Breast epithelium (tissue), 4 donors: ENCODE results near the gene PLEKHM3. TPM values are rescaled to one million over a fixed set of nuclear protein-coding genes. Genes with fewer than 3 reads are reported as not detected.

Experiments
- DNase-seq, 2 donors: peaks; one replicate each; pipeline ENCODE4 v3.0.0-alpha.2; 2019; ENCODE audit warnings: low spot score in 2 of 2
- H3K27ac ChIP-seq, 2 donors: fragments of 200-600 bp; sonication (generic) in 1 of 2; one replicate each; pipeline ENCODE4 v1.5.1; 2016 to 2019; ENCODE audit warnings: mild to moderate bottlenecking in 1 of 2
- H3K27me3 ChIP-seq, 2 donors: fragments of 200-600 bp; sonication (generic) in 1 of 2; one replicate each; pipeline versions ENCODE4 v1.5.1 to v1.6.0; 2017 to 2019; ENCODE audit warnings: control low read depth in 1 of 2, mild to moderate bottlenecking in 1 of 2
- H3K36me3 ChIP-seq: fragments of 200-600 bp; one replicate; pipeline ENCODE4 v1.5.1; 2019
- H3K4me1 ChIP-seq, 2 donors: fragments of 200-600 bp; sonication (generic); one replicate each; pipeline ENCODE4 v1.5.1; 2016 to 2019; ENCODE audit warnings: control low read depth in 1 of 2
- H3K4me3 ChIP-seq, 3 donors: fragments of 200-600 bp; sonication (generic); 1 replicate in 2 of 3; 2 replicates in 1 of 3; pipeline ENCODE4 v1.5.1; 2016 to 2019; ENCODE audit warnings: mild to moderate bottlenecking in 3 of 3, moderate library complexity in 2 of 3
- H3K9me3 ChIP-seq, 2 donors: fragments of 200-600 bp; sonication (generic) in 1 of 2; one replicate each; pipeline ENCODE4 v1.5.1; 2016 to 2019; ENCODE audit warnings: control low read depth in 1 of 2
- POLR2A ChIP-seq: fragments of 450-650 bp; IDR thresholded peaks from one replicate; pipeline ENCODE4 v1.6.1; 2016; ENCODE audit warnings: antibody characterized with exemption, mild to moderate bottlenecking, moderate library complexity
- POLR2AphosphoS5 ChIP-seq, 3 donors: sonication (generic); formaldehyde crosslinking; IDR thresholded peaks; one replicate each; pipeline ENCODE4 v1.6.1; 2017; ENCODE audit warnings: antibody characterized with exemption in 3 of 3
- intact Hi-C: fragments of 100-400 bp; cut with DNase I; formaldehyde crosslinking; loops from one replicate; pipeline ENCODE4 v1.15.1; 2023; ENCODE audit warnings: low total_unique reads
- total RNA-seq, 3 donors: library from RNA; depleted of rRNA; stranded (reverse); fragments of >200 nt; gene quantifications; one replicate each; pipeline ENCODE4 v1.1.0, GENCODE V29; 2016
- TF ChIP-seq, protein P1 (sequence below), 3 donors: fragments of 450-650 bp; IDR thresholded peaks; one replicate each; pipeline ENCODE4 v1.5.1; 2016 to 2017; ENCODE audit warnings: antibody characterized with exemption in 3 of 3, mild to moderate bottlenecking in 3 of 3, moderate library complexity in 3 of 3

PLEKHM3 gene
- total RNA-seq, 3 donors from 2014 or later = 24.3 to 35.0 (median 29.0) TPM

DNA sequence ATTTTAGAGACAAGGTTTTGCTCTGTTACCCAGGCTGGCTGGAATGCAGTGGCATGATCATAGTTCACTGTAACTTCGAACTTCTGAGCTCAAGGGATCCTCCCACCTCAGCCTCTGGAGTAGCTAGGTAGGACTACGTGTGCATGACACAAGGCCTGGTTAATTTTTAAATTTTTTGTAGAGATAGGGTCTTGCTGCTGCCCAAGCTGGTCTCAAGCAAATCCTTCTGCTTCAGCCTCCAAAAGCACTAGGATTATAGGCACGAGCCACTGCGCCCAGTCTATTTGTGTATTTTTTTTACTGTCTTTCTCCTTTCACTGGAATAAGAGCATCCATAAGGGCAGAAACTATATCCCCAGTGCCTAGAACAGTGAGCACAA lies 89.3 kb downstream of the PLEKHM3 start:
- DNase-seq = no peak
- Histone ChIP-seq H3K27me3 (no peaks in the 10 kb centered on the region), H3K36me3 (no peaks in the 10 kb centered on the region), H3K27ac (no peak overlapping the region), H3K4me3 (no peak overlapping the region), H3K9me3 (no peaks in the 10 kb centered on the region), H3K4me1 (no peaks in the 10 kb centered on the region)
- TF ChIP-seq POLR2AphosphoS5 (IDR thresholded peaks at IDR 0.05) (no peak), POLR2A (no peak)
- TF ChIP-seq, protein P1, sequence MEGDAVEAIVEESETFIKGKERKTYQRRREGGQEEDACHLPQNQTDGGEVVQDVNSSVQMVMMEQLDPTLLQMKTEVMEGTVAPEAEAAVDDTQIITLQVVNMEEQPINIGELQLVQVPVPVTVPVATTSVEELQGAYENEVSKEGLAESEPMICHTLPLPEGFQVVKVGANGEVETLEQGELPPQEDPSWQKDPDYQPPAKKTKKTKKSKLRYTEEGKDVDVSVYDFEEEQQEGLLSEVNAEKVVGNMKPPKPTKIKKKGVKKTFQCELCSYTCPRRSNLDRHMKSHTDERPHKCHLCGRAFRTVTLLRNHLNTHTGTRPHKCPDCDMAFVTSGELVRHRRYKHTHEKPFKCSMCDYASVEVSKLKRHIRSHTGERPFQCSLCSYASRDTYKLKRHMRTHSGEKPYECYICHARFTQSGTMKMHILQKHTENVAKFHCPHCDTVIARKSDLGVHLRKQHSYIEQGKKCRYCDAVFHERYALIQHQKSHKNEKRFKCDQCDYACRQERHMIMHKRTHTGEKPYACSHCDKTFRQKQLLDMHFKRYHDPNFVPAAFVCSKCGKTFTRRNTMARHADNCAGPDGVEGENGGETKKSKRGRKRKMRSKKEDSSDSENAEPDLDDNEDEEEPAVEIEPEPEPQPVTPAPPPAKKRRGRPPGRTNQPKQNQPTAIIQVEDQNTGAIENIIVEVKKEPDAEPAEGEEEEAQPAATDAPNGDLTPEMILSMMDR (IDR thresholded peaks at IDR 0.05) = no peak
- intact Hi-C loops = no loop called here

DNA sequence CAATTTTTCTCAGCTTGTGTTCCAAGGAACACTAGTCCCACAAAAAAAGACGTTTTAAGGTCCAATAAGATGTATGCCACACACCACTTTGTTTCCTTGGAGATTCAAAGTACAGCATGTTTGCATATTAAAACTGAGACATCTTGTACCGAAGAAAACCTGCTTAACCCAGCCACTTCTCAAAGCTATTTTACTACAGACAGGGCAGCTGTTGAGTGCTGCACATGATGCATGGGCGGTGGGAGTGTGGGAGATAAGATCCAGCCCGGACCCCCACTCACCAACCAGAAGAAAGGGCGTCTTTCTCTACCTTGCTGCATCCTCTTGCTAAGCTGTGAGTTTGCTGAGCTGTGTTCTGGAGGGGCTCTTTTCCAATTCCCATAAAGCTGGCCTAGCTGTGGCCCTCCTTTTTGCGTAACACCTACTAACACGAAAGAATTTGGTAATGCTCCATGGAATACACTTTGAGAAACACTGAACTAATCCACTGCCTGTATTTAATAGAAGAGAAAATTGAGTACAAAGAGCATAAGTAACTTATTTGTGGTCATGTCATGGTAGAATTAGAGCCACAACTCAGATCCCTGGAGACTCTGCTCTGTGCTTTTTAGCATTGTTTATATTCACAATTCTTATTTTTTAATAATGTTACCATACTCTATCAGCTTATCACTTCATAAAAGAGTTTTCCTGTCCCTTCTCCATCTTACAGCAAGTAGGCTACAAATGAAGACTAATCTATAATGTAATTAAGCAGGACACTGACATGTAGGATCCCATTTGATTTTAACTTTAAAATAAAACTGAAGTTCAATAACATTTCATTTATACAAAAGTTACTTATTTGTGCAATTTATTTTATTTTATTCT lies 90.0 kb downstream of the PLEKHM3 start:
- Histone ChIP-seq H3K4me3 (no peak overlapping the region), H3K4me1 (no peaks in the 10 kb centered on the region), H3K36me3 (peaks cover 3% of the 10 kb centered on the region), H3K27ac (peak overlapping the region; percentile 15 to 27), H3K27me3 (no peaks in the 10 kb centered on the region), H3K9me3 (no peaks in the 10 kb centered on the region)
- TF ChIP-seq POLR2A (no peak), POLR2AphosphoS5 (IDR thresholded peaks at IDR 0.05) (no peak)
- TF ChIP-seq, protein P1 (IDR thresholded peaks at IDR 0.05) = no peak
- DNase-seq = no peak
- intact Hi-C loops = no loop called here

DNA sequence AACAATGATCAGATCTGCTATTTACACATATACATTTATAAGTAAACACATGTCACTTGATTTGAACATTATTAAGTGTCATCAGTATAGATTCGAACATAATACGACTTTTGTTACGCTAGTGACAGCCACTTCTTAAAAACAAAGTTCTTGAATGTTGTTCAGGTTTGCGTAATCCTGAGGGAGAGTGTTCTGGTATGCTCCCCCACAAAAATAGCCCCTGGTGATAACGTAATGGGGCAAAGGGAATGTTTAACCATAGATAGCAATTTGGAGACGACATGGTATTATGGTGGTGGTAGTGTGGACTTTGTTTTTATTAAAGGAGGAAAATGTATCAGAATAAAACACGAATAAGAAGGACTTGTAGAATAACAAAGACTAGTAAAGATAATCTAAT lies 90.6 kb downstream of the PLEKHM3 start:
- TF ChIP-seq POLR2A (no peak), POLR2AphosphoS5 (IDR thresholded peaks at IDR 0.05) (no peak)
- TF ChIP-seq, protein P1 (IDR thresholded peaks at IDR 0.05) = no peak
- Histone ChIP-seq H3K4me1 (no peaks in the 10 kb centered on the region), H3K27ac (peak overlapping the region; percentile 27 to 49)

DNA sequence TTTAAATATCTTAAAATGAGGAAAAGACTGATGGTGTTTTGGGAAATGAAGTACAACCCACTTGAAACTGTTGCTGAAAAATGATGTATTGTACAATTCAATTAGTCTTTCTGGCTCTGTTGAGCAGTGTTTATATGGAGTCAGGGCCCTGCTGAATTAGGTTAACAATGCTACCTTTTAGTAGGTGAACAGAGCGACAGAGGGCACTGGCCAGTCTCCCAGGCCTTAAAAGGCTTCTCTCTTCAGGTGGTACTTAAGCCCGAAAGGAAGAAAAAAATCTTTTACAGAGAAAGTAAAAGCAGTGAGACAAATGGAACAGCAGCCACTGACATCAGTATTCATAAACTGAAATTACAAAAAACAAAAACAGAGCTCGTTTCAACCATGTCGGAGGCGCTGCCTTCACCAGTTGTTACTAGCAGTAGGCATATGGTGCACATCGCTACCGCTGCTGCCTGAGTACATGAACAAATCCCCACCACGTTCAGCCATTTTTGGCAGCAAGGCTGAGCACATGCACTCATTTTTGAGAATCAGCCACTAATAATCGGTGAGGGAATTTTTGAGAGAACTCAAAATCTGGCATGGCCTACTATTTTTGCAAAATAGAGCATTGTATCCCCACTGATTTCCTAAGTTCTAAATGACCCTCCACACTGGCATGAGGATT lies 91.8 kb downstream of the PLEKHM3 start:
- intact Hi-C loops = no loop called here
- Histone ChIP-seq H3K27me3 (no peaks in the 10 kb centered on the region), H3K4me3 (no peak overlapping the region), H3K36me3 (peaks cover 3% of the 10 kb centered on the region), H3K27ac (peak overlapping the region; percentile 27 to 73), H3K4me1 (no peaks in the 10 kb centered on the region), H3K9me3 (no peaks in the 10 kb centered on the region)
- DNase-seq = peak in 1 of 2 donors; percentile 24
- TF ChIP-seq, protein P1 (IDR thresholded peaks at IDR 0.05) = no peak
- TF ChIP-seq POLR2AphosphoS5 (IDR thresholded peaks at IDR 0.05) (no peak), POLR2A (no peak)

More for the DNA sequence above, 90.6 kb downstream of the PLEKHM3 start:
- Histone ChIP-seq H3K4me3 (no peak overlapping the region), H3K36me3 (peaks cover 3% of the 10 kb centered on the region), H3K27me3 (no peaks in the 10 kb centered on the region), H3K9me3 (no peaks in the 10 kb centered on the region)
- intact Hi-C loops = no loop called here
- peak in 1 of 2 donors; percentile 27 for DNase-seq

DNA sequence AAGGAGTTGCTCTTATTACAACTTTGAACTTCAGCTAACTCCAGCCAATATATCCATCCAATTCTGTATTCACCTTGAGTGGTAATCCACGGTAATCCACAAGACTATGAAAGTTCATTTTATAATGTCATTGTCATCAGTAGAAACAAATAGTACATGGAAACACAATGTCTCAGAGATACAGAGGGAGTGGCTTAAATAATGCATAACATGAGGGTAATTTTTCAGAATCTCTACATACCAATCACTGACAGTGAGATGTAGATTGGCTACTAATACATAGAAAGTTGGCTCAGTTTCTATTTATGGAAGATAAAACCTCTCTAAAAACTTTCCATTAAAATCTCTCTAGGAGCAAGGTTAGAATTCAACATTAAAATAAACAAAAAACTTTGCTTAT lies 93.2 kb downstream of the PLEKHM3 start:
- TF ChIP-seq POLR2A (no peak), POLR2AphosphoS5 (IDR thresholded peaks at IDR 0.05) (no peak)
- TF ChIP-seq, protein P1 (IDR thresholded peaks at IDR 0.05) = no peak
- H3K27me3 ChIP-seq = no peaks in the 10 kb centered on the region
- peaks cover 3% of the 10 kb centered on the region for H3K36me3 ChIP-seq
- H3K4me1 ChIP-seq = no peaks in the 10 kb centered on the region
- H3K27ac ChIP-seq = no peak overlapping the region
- H3K9me3 ChIP-seq = no peaks in the 10 kb centered on the region
- intact Hi-C loops = no loop called here
- no peak for DNase-seq
- H3K4me3 ChIP-seq = no peak overlapping the region
